Measurements from ENCODE around the gene CLSTN1.

Gene CLSTN1

GRCh38 chr1:9724706-9725476 lies 98.9 kb downstream of the CLSTN1 start:
- Histone ChIP-seq H4K20me1 (ENCODE audit: insufficient read depth, low read length) (no peaks in the 10 kb centered on the region; the same call in 1 of the 2 replicates), H3K4me1 (ENCODE audit: insufficient read depth, low read length) (peaks cover 5% of the 10 kb centered on the region), H3K4me2 (ENCODE audit: insufficient read depth, low read length) (no peak overlapping the region), H3K36me3 (ENCODE audit: insufficient read depth, low read length) (peaks cover 93% of the 10 kb centered on the region), H3K9me3 (ENCODE audit: insufficient read depth, low read length, severe bottlenecking) (no peaks in the 10 kb centered on the region), H2AFZ (ENCODE audit: low read depth, low read length) (no peak overlapping the region), H3K27ac (ENCODE audit: low read length) (peak overlapping the region; percentile 69), H3K27me3 (ENCODE audit: insufficient read depth, low read length, poor library complexity) (no peaks in the 10 kb centered on the region), H3K4me3 (ENCODE audit: low read depth in 1 of 2, low read length in 2 of 2) (no peak overlapping the region), H3K79me2 (ENCODE audit: insufficient read depth, low read length) (no peaks in the 10 kb centered on the region), H3K9ac (ENCODE audit: low read depth, low read length) (no peak overlapping the region)
- DNase-seq (peak; percentile 72), ATAC-seq (ENCODE audit: insufficient read depth, low read depth) (peak; percentile 79)
- TF ChIP-seq EZH2 (IDR thresholded peaks at IDR 0.05; ENCODE audit: borderline replicate concordance, low read depth, low read length, severe bottlenecking) = no peak
- TF ChIP-seq CTCF (IDR thresholded peaks at IDR 0.05; ENCODE audit: borderline replicate concordance, extremely low read depth, low read length, poor library complexity, severe bottlenecking) = peak; percentile 89

- Histone ChIP-seq H2AFZ (ENCODE audit: low read depth, low read length) (no peak overlapping the region), H3K79me2 (ENCODE audit: insufficient read depth, low read length) (peaks cover 3% of the 10 kb centered on the region; the same call in 1 of the 2 replicates), H3K4me2 (ENCODE audit: insufficient read depth, low read length) (no peak overlapping the region), H4K20me1 (ENCODE audit: insufficient read depth, low read length) (no peaks in the 10 kb centered on the region), H3K4me3 (ENCODE audit: low read depth in 1 of 2, low read length in 2 of 2) (no peak overlapping the region), H3K36me3 (ENCODE audit: insufficient read depth, low read length) (peaks cover 93% of the 10 kb centered on the region), H3K9me3 (ENCODE audit: insufficient read depth, low read length, severe bottlenecking) (no peaks in the 10 kb centered on the region), H3K9ac (ENCODE audit: low read depth, low read length) (no peak overlapping the region), H3K27me3 (ENCODE audit: insufficient read depth, low read length, poor library complexity) (no peaks in the 10 kb centered on the region), H3K27ac (ENCODE audit: low read length) (peak overlapping the region; percentile 69), H3K4me1 (ENCODE audit: insufficient read depth, low read length) (peaks cover 15% of the 10 kb centered on the region)
- TF ChIP-seq CTCF (IDR thresholded peaks at IDR 0.05; ENCODE audit: borderline replicate concordance, extremely low read depth, low read length, poor library complexity, severe bottlenecking) = no peak
- TF ChIP-seq EZH2 (IDR thresholded peaks at IDR 0.05; ENCODE audit: borderline replicate concordance, low read depth, low read length, severe bottlenecking) = no peak
- DNase-seq (no peak), ATAC-seq (ENCODE audit: insufficient read depth, low read depth) (no peak)
Measured at GRCh38 chr1:9723926-9724325, 99.8 kb downstream of the CLSTN1 start.

DNA sequence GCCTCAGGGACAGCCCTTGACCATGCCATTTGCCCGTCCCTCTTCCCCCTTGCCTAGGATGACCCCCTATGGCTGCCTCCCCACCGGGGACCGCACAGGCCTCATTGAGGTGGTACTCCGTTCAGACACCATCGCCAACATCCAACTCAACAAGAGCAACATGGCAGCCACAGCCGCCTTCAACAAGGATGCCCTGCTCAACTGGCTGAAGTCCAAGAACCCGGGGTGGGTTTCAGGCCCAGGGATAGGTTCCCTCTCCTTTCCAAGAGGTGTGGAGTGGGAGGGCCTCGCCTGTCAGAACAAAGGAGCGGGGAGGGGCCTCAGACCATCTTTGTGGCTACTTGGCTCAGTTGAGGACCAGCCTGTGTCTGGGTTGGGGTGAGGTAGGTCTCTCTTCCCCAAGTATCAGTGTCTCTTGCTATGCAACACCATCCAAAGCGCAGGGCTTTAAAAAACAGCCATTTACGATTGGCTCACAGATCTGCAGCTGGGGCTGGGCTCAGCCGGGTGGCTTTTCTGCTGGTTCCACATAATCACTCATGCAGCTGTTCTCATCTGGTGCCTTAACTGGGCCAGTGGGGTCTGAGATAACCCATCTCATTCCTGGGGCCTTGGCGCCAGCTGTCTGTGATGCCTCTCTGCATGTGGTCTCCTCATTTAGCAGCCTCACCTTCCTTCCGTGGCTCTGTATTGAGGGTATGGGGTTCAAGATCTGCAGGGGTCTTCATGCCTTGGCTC lies 100.5 kb downstream of the CLSTN1 start:
- Histone ChIP-seq H3K36me3 (ENCODE audit: insufficient read depth, low read length) (peaks cover 93% of the 10 kb centered on the region), H3K9ac (ENCODE audit: low read depth, low read length) (no peak overlapping the region), H3K79me2 (ENCODE audit: insufficient read depth, low read length) (peaks cover 10% of the 10 kb centered on the region), H3K4me2 (ENCODE audit: insufficient read depth, low read length) (no peak overlapping the region), H2AFZ (ENCODE audit: low read depth, low read length) (no peak overlapping the region), H3K9me3 (ENCODE audit: insufficient read depth, low read length, severe bottlenecking) (no peaks in the 10 kb centered on the region), H3K4me3 (ENCODE audit: low read depth in 1 of 2, low read length in 2 of 2) (no peak overlapping the region), H3K27me3 (ENCODE audit: insufficient read depth, low read length, poor library complexity) (no peaks in the 10 kb centered on the region), H3K4me1 (ENCODE audit: insufficient read depth, low read length) (peaks cover 22% of the 10 kb centered on the region), H4K20me1 (ENCODE audit: insufficient read depth, low read length) (no peaks in the 10 kb centered on the region), H3K27ac (ENCODE audit: low read length) (peak overlapping the region; percentile 69; the same call in 1 of the 2 replicates)
- no peak for TF ChIP-seq EZH2 (IDR thresholded peaks at IDR 0.05; ENCODE audit: borderline replicate concordance, low read depth, low read length, severe bottlenecking)
- TF ChIP-seq CTCF (IDR thresholded peaks at IDR 0.05; ENCODE audit: borderline replicate concordance, extremely low read depth, low read length, poor library complexity, severe bottlenecking) = no peak
- ATAC-seq (ENCODE audit: insufficient read depth, low read depth) = no peak
- DNase-seq = no peak
